ENCODE results near the gene SCO2.

SCO2 gene

DNA sequence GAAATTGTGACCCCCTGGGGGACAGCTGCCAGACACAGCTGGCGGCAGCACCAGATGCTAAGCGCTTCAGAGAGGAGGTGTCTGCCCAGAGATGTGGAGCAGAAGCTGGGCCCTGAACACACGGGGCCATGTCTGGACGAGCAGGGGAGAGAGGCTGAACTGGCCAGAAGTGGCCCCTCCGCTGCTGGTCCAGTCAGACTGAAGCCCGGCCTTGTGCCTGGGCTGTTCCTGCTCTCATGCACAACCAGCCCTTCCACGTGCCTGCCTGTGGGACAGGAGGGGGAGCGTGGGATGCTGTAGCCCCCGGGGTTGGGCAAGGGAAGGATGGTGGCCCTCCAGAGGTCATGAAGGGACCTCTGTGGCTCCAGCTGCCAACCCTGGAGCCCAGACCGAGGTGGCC lies 42.3 kb downstream of the SCO2 start:
- TF ChIP-seq, protein P1, sequence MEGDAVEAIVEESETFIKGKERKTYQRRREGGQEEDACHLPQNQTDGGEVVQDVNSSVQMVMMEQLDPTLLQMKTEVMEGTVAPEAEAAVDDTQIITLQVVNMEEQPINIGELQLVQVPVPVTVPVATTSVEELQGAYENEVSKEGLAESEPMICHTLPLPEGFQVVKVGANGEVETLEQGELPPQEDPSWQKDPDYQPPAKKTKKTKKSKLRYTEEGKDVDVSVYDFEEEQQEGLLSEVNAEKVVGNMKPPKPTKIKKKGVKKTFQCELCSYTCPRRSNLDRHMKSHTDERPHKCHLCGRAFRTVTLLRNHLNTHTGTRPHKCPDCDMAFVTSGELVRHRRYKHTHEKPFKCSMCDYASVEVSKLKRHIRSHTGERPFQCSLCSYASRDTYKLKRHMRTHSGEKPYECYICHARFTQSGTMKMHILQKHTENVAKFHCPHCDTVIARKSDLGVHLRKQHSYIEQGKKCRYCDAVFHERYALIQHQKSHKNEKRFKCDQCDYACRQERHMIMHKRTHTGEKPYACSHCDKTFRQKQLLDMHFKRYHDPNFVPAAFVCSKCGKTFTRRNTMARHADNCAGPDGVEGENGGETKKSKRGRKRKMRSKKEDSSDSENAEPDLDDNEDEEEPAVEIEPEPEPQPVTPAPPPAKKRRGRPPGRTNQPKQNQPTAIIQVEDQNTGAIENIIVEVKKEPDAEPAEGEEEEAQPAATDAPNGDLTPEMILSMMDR (IDR thresholded peaks at IDR 0.05; ENCODE audit: poor library complexity, severe bottlenecking) = no peak
- H3K36me3 ChIP-seq (ENCODE audit: low read depth) = no peaks in the 10 kb centered on the region
- no peaks in the 10 kb centered on the region for H3K9me3 ChIP-seq (ENCODE audit: severe bottlenecking)
- no peak overlapping the region for H3K4me3 ChIP-seq (ENCODE audit: severe bottlenecking)
- peaks cover 6% of the 10 kb centered on the region for H3K27me3 ChIP-seq (ENCODE audit: insufficient read depth, poor library complexity, severe bottlenecking)
- no peak overlapping the region for H3K27ac ChIP-seq (ENCODE audit: poor library complexity, severe bottlenecking)
- no peak for ATAC-seq (ENCODE audit: low read depth)
- no peak for DNase-seq (ENCODE audit: low spot score)
- H3K4me1 ChIP-seq (ENCODE audit: insufficient read depth, poor library complexity, severe bottlenecking) = peaks cover 3% of the 10 kb centered on the region

DNA sequence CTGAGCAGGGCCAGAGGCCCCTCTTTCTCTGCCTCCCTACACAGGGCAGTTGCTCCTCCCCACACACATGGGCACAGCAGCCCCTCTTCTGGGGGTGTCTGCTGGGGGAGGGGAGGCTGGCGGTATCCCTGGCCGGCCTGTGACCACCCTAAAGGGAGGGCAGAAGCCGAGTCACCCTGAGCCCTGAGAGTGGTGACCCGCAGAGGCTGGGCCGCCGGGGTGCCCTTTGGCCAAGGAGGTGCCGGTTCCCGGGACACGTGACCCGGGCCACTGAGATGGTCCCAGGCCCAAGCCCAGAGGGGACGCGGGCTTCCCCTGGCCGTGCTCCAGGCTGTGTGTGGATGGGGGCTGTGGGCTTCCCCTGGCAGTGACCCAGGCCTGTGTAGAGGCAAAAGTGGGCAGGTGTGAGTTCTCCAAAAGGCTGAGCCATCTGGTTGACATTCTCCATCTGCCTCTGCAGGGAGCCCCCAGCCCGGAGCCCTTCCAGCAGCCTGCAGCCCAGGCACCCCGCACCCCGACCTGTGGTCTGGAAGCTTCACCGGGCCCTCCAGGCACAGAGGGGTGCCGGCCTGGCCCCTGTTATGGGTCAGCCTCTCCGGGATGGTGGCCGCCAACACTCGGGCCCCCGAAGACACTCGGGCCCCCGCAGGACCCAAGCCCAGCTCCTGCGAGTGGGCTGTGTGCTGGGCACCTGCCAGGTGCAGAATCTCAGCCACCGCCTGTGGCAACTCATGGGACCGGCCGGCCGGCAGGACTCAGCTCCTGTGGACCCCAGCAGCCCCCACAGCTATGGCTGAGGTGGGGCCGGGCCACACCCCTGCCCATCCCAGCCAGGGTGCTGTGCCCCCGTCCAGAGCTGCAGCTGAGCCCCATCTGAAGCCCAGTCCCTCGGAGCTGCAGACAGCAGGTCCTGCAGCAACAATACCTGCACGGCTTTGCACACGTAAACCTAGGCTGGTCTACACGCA lies 43.0 kb downstream of the SCO2 start:
- DNase-seq (ENCODE audit: low spot score) = no peak
- no peaks in the 10 kb centered on the region for H3K9me3 ChIP-seq (ENCODE audit: severe bottlenecking)

DNA sequence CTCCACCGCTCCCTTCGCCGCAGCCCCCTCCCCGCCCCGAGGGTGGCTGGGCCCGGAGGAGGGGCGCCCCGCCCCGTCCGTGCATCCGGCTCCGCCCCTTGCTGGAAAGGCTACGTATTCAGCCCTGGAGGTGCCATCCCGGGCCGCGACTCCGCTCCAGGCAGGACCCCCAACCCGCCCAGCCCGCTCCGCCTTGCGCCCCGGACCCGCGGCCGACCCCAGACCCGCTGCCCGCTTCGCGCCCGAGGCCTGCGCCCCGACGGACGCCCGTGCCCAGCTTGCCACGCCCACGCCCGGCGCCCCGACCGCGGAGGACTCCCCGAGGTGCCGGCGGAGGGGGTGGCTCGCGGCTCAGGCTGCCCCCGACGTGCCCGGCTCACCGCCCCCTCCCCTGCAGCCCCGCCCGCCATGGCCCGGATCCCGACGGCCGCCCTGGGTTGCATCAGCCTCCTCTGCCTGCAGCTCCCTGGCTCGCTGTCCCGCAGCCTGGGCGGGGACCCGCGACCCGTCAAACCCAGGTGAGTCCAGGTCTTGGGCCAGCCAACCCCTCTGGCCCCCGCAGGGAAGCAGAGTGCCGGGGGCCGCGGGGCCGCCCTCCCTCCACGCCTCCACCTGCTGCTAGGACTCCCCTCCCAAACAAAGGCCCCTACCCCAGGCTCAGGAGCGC lies 43.8 kb downstream of the SCO2 start, which contains the start of gene ADM2:
Gene ADM2 (plus strand): TSS at position 104 of the 667 bp plus-strand sequence. CDS start 305 bp downstream, at position 409.
- H3K4me1 ChIP-seq (ENCODE audit: insufficient read depth, poor library complexity, severe bottlenecking) = peaks cover 9% of the 10 kb centered on the region
- ATAC-seq (ENCODE audit: low read depth) = peak; percentile 36; the same call in 2 of the 3 replicates
- peaks cover 6% of the 10 kb centered on the region for H3K27me3 ChIP-seq (ENCODE audit: insufficient read depth, poor library complexity, severe bottlenecking)
- H3K36me3 ChIP-seq (ENCODE audit: low read depth) = no peaks in the 10 kb centered on the region
- no peak for DNase-seq (ENCODE audit: low spot score)
- no peaks in the 10 kb centered on the region for H3K9me3 ChIP-seq (ENCODE audit: severe bottlenecking)
- TF ChIP-seq, protein P1 (IDR thresholded peaks at IDR 0.05; ENCODE audit: poor library complexity, severe bottlenecking) = no peak
- peak within 1 kb of the TSS; percentile 75 for H3K4me3 ChIP-seq (ENCODE audit: severe bottlenecking)
- no peak within 1 kb of the TSS for H3K27ac ChIP-seq (ENCODE audit: poor library complexity, severe bottlenecking)

More for the DNA sequence above, 43.0 kb downstream of the SCO2 start:
- Histone ChIP-seq H3K36me3 (ENCODE audit: low read depth) (no peaks in the 10 kb centered on the region), H3K27me3 (ENCODE audit: insufficient read depth, poor library complexity, severe bottlenecking) (peaks cover 6% of the 10 kb centered on the region), H3K4me3 (ENCODE audit: severe bottlenecking) (peak overlapping the region; percentile 75), H3K27ac (ENCODE audit: poor library complexity, severe bottlenecking) (no peak overlapping the region), H3K4me1 (ENCODE audit: insufficient read depth, poor library complexity, severe bottlenecking) (peaks cover 3% of the 10 kb centered on the region)
- 0 out of 3 replicates have a peak, but pooled peaks have one; percentile 2 for ATAC-seq (ENCODE audit: low read depth)
- TF ChIP-seq, protein P1 (IDR thresholded peaks at IDR 0.05; ENCODE audit: poor library complexity, severe bottlenecking) = no peak

DNA sequence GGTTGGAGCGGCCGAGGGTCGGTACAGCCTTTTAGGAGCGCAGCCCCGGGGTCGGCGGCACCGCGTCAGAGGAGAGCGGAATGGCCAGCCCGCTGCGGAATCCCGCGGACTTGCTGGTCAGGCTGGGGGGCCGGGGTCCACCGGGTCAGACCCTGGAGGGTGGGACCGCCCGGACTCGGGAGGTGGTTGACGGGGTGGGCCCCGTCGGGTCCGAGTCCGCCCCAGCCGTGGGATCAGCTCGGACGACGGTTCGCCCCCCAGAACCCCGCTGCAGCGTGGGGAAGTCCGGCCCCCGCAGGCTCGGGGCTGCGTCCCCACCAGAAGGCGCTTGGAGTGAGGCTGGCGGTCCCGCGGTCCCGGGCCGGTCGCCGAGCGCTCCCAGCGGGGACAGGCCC lies 44.4 kb downstream of the SCO2 start:
- Histone ChIP-seq H3K36me3 (ENCODE audit: low read depth) (no peaks in the 10 kb centered on the region), H3K9me3 (ENCODE audit: severe bottlenecking) (no peaks in the 10 kb centered on the region), H3K4me1 (ENCODE audit: insufficient read depth, poor library complexity, severe bottlenecking) (peaks cover 10% of the 10 kb centered on the region), H3K4me3 (ENCODE audit: severe bottlenecking) (peak overlapping the region; percentile 75), H3K27me3 (ENCODE audit: insufficient read depth, poor library complexity, severe bottlenecking) (peaks cover 6% of the 10 kb centered on the region), H3K27ac (ENCODE audit: poor library complexity, severe bottlenecking) (no peak overlapping the region)
- DNase-seq (ENCODE audit: low spot score) = no peak
- TF ChIP-seq, protein P1 (IDR thresholded peaks at IDR 0.05; ENCODE audit: poor library complexity, severe bottlenecking) = no peak
- no peak for ATAC-seq (ENCODE audit: low read depth)
